GM12878 (cell line): ENCODE results near the gene BMERB1. TPM values are rescaled to one million over a fixed set of nuclear protein-coding genes. Genes with fewer than 3 reads are reported as not detected.
"Not testable (repeated sequence)": the region's sequence is repeated elsewhere in the genome, so short reads cannot be mapped to it uniquely, and the experiment has no call there.

Experiments
- ATAC-seq: fragments of 200-7000 bp; cut with Tn5 transposase; 3 replicates; pipeline ENCODE4 v1.9.1; 2020; ENCODE audit warnings: mild to moderate bottlenecking, moderate library complexity
- BruUV-seq: library from RNA; stranded (reverse); fragments of 400-500 nt; replicated peaks from 2 replicates; lab custom pipeline; 2021; lab: Mats Ljungman, UMichigan
- CTCF ChIA-PET: fragments of 300-600 bp; sonication (Branson Sonifier 250); formaldehyde crosslinking; extraction: SDS; loops from one replicate; lab custom pipeline; 2021; ENCODE audit warnings: inconsistent platforms; lab: Yijun Ruan, JAX
- POLR2A ChIA-PET: fragments of 350-600 bp; formaldehyde crosslinking; extraction: SDS; loops from one replicate; lab custom pipeline; 2021; ENCODE audit warnings: inconsistent platforms; lab: Charles Lee
- RAD21 ChIA-PET: fragments of 300-600 bp; sonication (Branson Sonifier 250); formaldehyde crosslinking; loops from one replicate; lab custom pipeline; 2023; ENCODE audit warnings: antibody characterized with exemption; ENCODE audit not compliant: unreplicated experiment; lab: Charles Lee
- SMC1A ChIA-PET: fragments of 300-600 bp; sonication (Branson Sonifier 250); formaldehyde crosslinking; loops from one replicate; lab custom pipeline; 2023; ENCODE audit not compliant: unreplicated experiment, uncharacterized antibody; lab: Charles Lee
- DNase-seq: peaks from one replicate; pipeline ENCODE4 v3.0.0-alpha.2; 2011; ENCODE audit warnings: low read depth, low spot score
- FAIRE-seq: peaks from 3 replicates; lab custom pipeline; 2011; peaks lifted over from hg19 to GRCh38; lab: Jason Lieb, UNC
- H2AFZ ChIP-seq: 2 replicates; pipeline ENCODE4 v1.6.0; 2011; ENCODE audit warnings: low read depth, low read length, control low read depth; ENCODE audit not compliant: control insufficient read depth
- H3K27ac ChIP-seq: 2 replicates; pipeline ENCODE4 v1.5.1; 2011; ENCODE audit warnings: control low read depth; ENCODE audit not compliant: control insufficient read depth, insufficient read depth
- H3K27me3 ChIP-seq, 2 experiments: replicated peaks in 1 of 2; 2 replicates each; pipeline versions ENCODE4 v1.6.0 to v1.6.1; 2011; ENCODE audit warnings: low read length in 1 of 2; ENCODE audit not compliant: control insufficient read depth in 2 of 2, insufficient read depth in 2 of 2
- H3K36me3 ChIP-seq, 2 experiments: 2 replicates each; pipeline ENCODE4 v1.5.1; 2011; ENCODE audit warnings: low read length in 1 of 2; ENCODE audit not compliant: control insufficient read depth in 2 of 2, insufficient read depth in 2 of 2
- H3K4me1 ChIP-seq: 2 replicates; pipeline ENCODE4 v1.6.1; 2011; ENCODE audit warnings: mild to moderate bottlenecking, low read length, moderate library complexity, mixed read lengths; ENCODE audit not compliant: control insufficient read depth, insufficient read depth
- H3K4me2 ChIP-seq: 2 replicates; pipeline ENCODE4 v1.6.0; 2011; ENCODE audit warnings: control low read depth; ENCODE audit not compliant: control insufficient read depth, insufficient read depth
- H3K4me3 ChIP-seq: fragments of 200-600 bp; sonication (generic); 2 replicates; pipeline ENCODE4 v1.5.1; 2016
- H3K79me2 ChIP-seq: 2 replicates; pipeline ENCODE4 v1.6.0; 2011; ENCODE audit warnings: low read length; ENCODE audit not compliant: control insufficient read depth, insufficient read depth
- H3K9ac ChIP-seq: 2 replicates; pipeline ENCODE4 v1.8.0; 2011; ENCODE audit warnings: low read length, control low read depth, mixed read lengths; ENCODE audit not compliant: control insufficient read depth, insufficient read depth
- H3K9me3 ChIP-seq: replicated peaks from 3 replicates; pipeline ENCODE4 v1.5.1; 2011; ENCODE audit warnings: mild to moderate bottlenecking, low read length; ENCODE audit not compliant: control insufficient read depth, insufficient read depth
- H4K20me1 ChIP-seq: 2 replicates; pipeline ENCODE4 v1.6.0; 2011; ENCODE audit not compliant: control insufficient read depth, insufficient read depth
- BACH1 ChIP-seq: fragments of 450-650 bp; IDR thresholded peaks from 2 replicates; pipeline ENCODE4 v1.6.1; 2017; ENCODE audit warnings: mild to moderate bottlenecking, borderline replicate concordance
- CHD4 ChIP-seq: fragments of 200-600 bp; sonication (generic); IDR thresholded peaks from 2 replicates; pipeline ENCODE4 v1.6.1; 2016; ENCODE audit warnings: mild to moderate bottlenecking
- E2F8 ChIP-seq: fragments of 450-650 bp; IDR thresholded peaks from 2 replicates; pipeline ENCODE4 v1.6.1; 2018; ENCODE audit warnings: mild to moderate bottlenecking, low read depth, moderate library complexity; ENCODE audit not compliant: partially characterized antibody
- MEF2A ChIP-seq: IDR thresholded peaks from 2 replicates; pipeline ENCODE4 v1.6.1; 2011; ENCODE audit warnings: low read depth, mild to moderate bottlenecking, low read length, moderate library complexity; ENCODE audit not compliant: insufficient read depth
- USF1 ChIP-seq: IDR thresholded peaks from 2 replicates; pipeline ENCODE4 v1.6.1; 2011; ENCODE audit warnings: borderline replicate concordance, low read depth, mild to moderate bottlenecking, moderate library complexity, mixed read lengths, low read length; ENCODE audit not compliant: insufficient read depth; ENCODE audit errors: extremely low read length
- YBX1 ChIP-seq: fragments of 450-650 bp; IDR thresholded peaks from 2 replicates; pipeline ENCODE4 v1.6.1; 2016; ENCODE audit warnings: antibody characterized with exemption
- WGBS: methylation state at CpG from one replicate; pipeline ENCODE4 v1.1.6; 2016; ENCODE audit warnings: low lambda C conversion rate; ENCODE audit not compliant: insufficient replicate concordance, insufficient coverage; ENCODE audit errors: missing lambda C conversion rate; 5-methylcytosine and 5-hydroxymethylcytosine counted together
- in situ Hi-C: fragments of 300-500 bp; cut with MboI; formaldehyde crosslinking; loops from 9 replicates; pipeline ENCODE4 v1.14.3; 2018; ENCODE audit warnings: mixed read lengths
- intact Hi-C: fragments of 100-400 bp; cut with micrococcal nuclease; formaldehyde crosslinking; loops from one replicate; pipeline ENCODE4 v1.14.2; 2022; ENCODE audit not compliant: unreplicated experiment
- polyA plus RNA-seq, 11 experiments: library from polyadenylated mRNA; depleted of rRNA in 4 of 11; unstranded in 6 of 11; stranded (reverse) in 5 of 11; fragments of >200 nt; fragmentation: Nextera tagmentation in 4 of 11; fragmentation: Illumina TruSeq in 1 of 11; extraction: Ambion mirVana in 4 of 11; extraction: Trizol in 1 of 11; gene quantifications; 1 replicate in 1 of 11; 2 replicates in 10 of 11; pipeline versions ENCODE4 v1.2.1 to v1.2.3, GENCODE V29; 2011 to 2016; ENCODE audit warnings: inconsistent platforms in 2 of 11, missing spikeins in 2 of 11, low read depth in 1 of 11
- total RNA-seq, 4 experiments: library from RNA; depleted of rRNA in 3 of 4; stranded (reverse); fragments of >200 nt in 3 of 4; fragmentation: Illumina TruSeq in 1 of 4; extraction: Trizol in 1 of 4; gene quantifications; 2 replicates each; pipeline versions ENCODE4 v1.2.1 to v1.2.3, GENCODE V29; 2013 to 2021

The BMERB1 gene
- total and polyA plus RNA-seq, 10 of the 15 experiments (the other 5 are each of a cell fraction or from before 2014, with no cell fraction given): 0.05 to 0.68 (median 0.34) TPM

- no TSS peak for BruUV-seq
- DNase-seq (no peak), FAIRE-seq (no peak), ATAC-seq (no peak)
- 44% methylated on average over 8 of the region's 8 CpGs for WGBS
- no peaks in the 10 kb centered on the region for H3K4me1 ChIP-seq
- H3K4me2 ChIP-seq: no peak overlapping the region
- H3K9me3 ChIP-seq: no peaks in the 10 kb centered on the region
- no peaks in the 10 kb centered on the region for H4K20me1 ChIP-seq
- H3K27ac ChIP-seq: no peak overlapping the region
- SMC1A ChIA-PET: no interaction called here
- no peak overlapping the region for H3K4me3 ChIP-seq
- CTCF ChIA-PET: no interaction called here
- RAD21 ChIA-PET: no interaction called here
- H3K27me3 ChIP-seq: no peaks in the 10 kb centered on the region
- no peaks in the 10 kb centered on the region for H3K79me2 ChIP-seq
- intact Hi-C loops: no loop called here
- no peak overlapping the region for H2AFZ ChIP-seq
- TF ChIP-seq YBX1 (no peak), E2F8 (no peak), BACH1 (no peak), USF1 (no peak), MEF2A (no peak), CHD4 (no peak)
- in situ Hi-C loops: no loop called here
- POLR2A ChIA-PET: interaction anchor here (0.6 kb wide), 1 partner anchor 9 kb away, joined by 3 read pairs; no protein-coding TSS in a partner anchor
- no peaks in the 10 kb centered on the region for H3K36me3 ChIP-seq
- H3K9ac ChIP-seq: no peak overlapping the region
Measured at GRCh38 chr16:15452246-15452855, 18.0 kb downstream of the BMERB1 start.

GRCh38 chr16:15453296-15453695, 18.9 kb downstream of the BMERB1 start:
- H3K4me3 ChIP-seq, H3K4me2 ChIP-seq, POLR2A ChIA-PET, RAD21 ChIA-PET, ATAC-seq, DNase-seq, in situ Hi-C loops, CTCF ChIA-PET, H3K9ac ChIP-seq, H3K27me3 ChIP-seq, H3K79me2 ChIP-seq, H3K9me3 ChIP-seq, H4K20me1 ChIP-seq, H3K27ac ChIP-seq, BruUV-seq, intact Hi-C loops, H2AFZ ChIP-seq, H3K36me3 ChIP-seq, FAIRE-seq, H3K4me1 ChIP-seq: not testable (repeated sequence)
- 30% methylated on average over 7 of the region's 7 CpGs for WGBS
- SMC1A ChIA-PET: interaction anchor here (0.6 kb wide), 1 partner anchor 317 kb away, joined by 4 read pairs; no protein-coding TSS in a partner anchor
